ENCODE data around the gene MIDN.

Gene MIDN

GRCh38 chr19:1233115-1233667 lies 15.2 kb upstream of the MIDN start:
- DNase-seq: no peak

GRCh38 chr19:1234051-1234954 lies 14.1 kb upstream of the MIDN start:
- DNase-seq: no peak

- no peak for DNase-seq
Observed at GRCh38 chr19:1234955-1235380, 13.4 kb upstream of the MIDN start.

GRCh38 chr19:1235625-1236538 lies 12.5 kb upstream of the MIDN start:
- no peak for DNase-seq

- no peak for DNase-seq
Observed at GRCh38 chr19:1236576-1236975, 11.8 kb upstream of the MIDN start.

GRCh38 chr19:1237027-1237659 lies 11.2 kb upstream of the MIDN start:
- DNase-seq: no peak

GRCh38 chr19:1237754-1238368 lies 10.5 kb upstream of the MIDN start, which contains the start of gene CBARP:
Gene CBARP (minus strand): TSS chr19:1238005. CDS start chr19:1236100, 1,905 bp downstream.
- peak in 1 of 4 experiments; percentile 32 for DNase-seq

- no peak for DNase-seq
Observed at GRCh38 chr19:1238369-1239303, 9.7 kb upstream of the MIDN start.

- DNase-seq: no peak
Observed at GRCh38 chr19:1239420-1239795, 9.0 kb upstream of the MIDN start.

- DNase-seq: peak; percentile 74 to 97 (median 86)
Observed at GRCh38 chr19:1239796-1240737, 8.3 kb upstream of the MIDN start.

GRCh38 chr19:1240925-1241324 lies 7.5 kb upstream of the MIDN start:
- DNase-seq: no peak

GRCh38 chr19:1241417-1242095 lies 6.8 kb upstream of the MIDN start, which contains the start of gene ATP5F1D:
Gene ATP5F1D (plus strand): TSS chr19:1241751. CDS start chr19:1241851, 100 bp downstream.
- DNase-seq: peak; percentile 52 to 93 (median 82)

- peak; percentile 69 to 88 (median 82) for DNase-seq
Observed at GRCh38 chr19:1243768-1244692, 4.4 kb upstream of the MIDN start.

GRCh38 chr19:1244693-1245451 lies 3.5 kb upstream of the MIDN start:
- DNase-seq: no peak

GRCh38 chr19:1245494-1246264 lies 2.7 kb upstream of the MIDN start:
- DNase-seq: no peak

Data from activated naive CD4-positive, alpha-beta T cell (primary cell).